ENCODE results near the gene PHF1.
A peak's percentile ranks its signal among the peaks of the same experiment; 100 is the strongest.

The PHF1 gene

GRCh38 chr6:33455051-33455450, 44.2 kb downstream of the PHF1 start:
- Histone ChIP-seq H3K36me3 (ENCODE audit: insufficient read depth, low read length) (peaks cover 13% of the 10 kb centered on the region), H3K4me3 (ENCODE audit: low read depth in 1 of 2, low read length in 2 of 2) (peak overlapping the region; percentile 62 to 94), H3K9ac (ENCODE audit: low read length) (peak overlapping the region; percentile 68), H3K27me3 (ENCODE audit: control insufficient read depth in 1 of 2, insufficient read depth in 2 of 2, low read length in 2 of 2) (no peaks in the 10 kb centered on the region), H3K4me1 (ENCODE audit: insufficient read depth, low read length) (peaks cover 13% of the 10 kb centered on the region), H3K9me3 (ENCODE audit: low read length) (no peaks in the 10 kb centered on the region), H3K27ac (ENCODE audit: low read depth, low read length) (no peak overlapping the region)

GRCh38 chr6:33456156-33456555, 45.3 kb downstream of the PHF1 start:
- Histone ChIP-seq H3K9me3 (ENCODE audit: low read length) (no peaks in the 10 kb centered on the region), H3K27ac (ENCODE audit: low read depth, low read length) (no peak overlapping the region), H3K4me1 (ENCODE audit: insufficient read depth, low read length) (peaks cover 13% of the 10 kb centered on the region), H3K36me3 (ENCODE audit: insufficient read depth, low read length) (peaks cover 13% of the 10 kb centered on the region), H3K27me3 (ENCODE audit: control insufficient read depth in 1 of 2, insufficient read depth in 2 of 2, low read length in 2 of 2) (no peaks in the 10 kb centered on the region), H3K4me3 (ENCODE audit: low read depth in 1 of 2, low read length in 2 of 2) (no peak overlapping the region), H3K9ac (ENCODE audit: low read length) (no peak overlapping the region)

GRCh38 chr6:33458676-33459075, 47.9 kb downstream of the PHF1 start:
- H3K9ac ChIP-seq (ENCODE audit: low read length), result no peak overlapping the region
- no peak overlapping the region for H3K4me3 ChIP-seq (ENCODE audit: low read depth in 1 of 2, low read length in 2 of 2)
- no peaks in the 10 kb centered on the region for H3K27me3 ChIP-seq (ENCODE audit: control insufficient read depth in 1 of 2, insufficient read depth in 2 of 2, low read length in 2 of 2)
- peaks cover 13% of the 10 kb centered on the region for H3K36me3 ChIP-seq (ENCODE audit: insufficient read depth, low read length)
- peaks cover 13% of the 10 kb centered on the region for H3K4me1 ChIP-seq (ENCODE audit: insufficient read depth, low read length)
- H3K9me3 ChIP-seq (ENCODE audit: low read length), result no peaks in the 10 kb centered on the region
- no peak overlapping the region for H3K27ac ChIP-seq (ENCODE audit: low read depth, low read length)

GRCh38 chr6:33459226-33459625, 48.4 kb downstream of the PHF1 start:
- H3K36me3 ChIP-seq (ENCODE audit: insufficient read depth, low read length), result peaks cover 13% of the 10 kb centered on the region
- H3K27me3 ChIP-seq (ENCODE audit: control insufficient read depth in 1 of 2, insufficient read depth in 2 of 2, low read length in 2 of 2), result no peaks in the 10 kb centered on the region
- no peak overlapping the region for H3K4me3 ChIP-seq (ENCODE audit: low read depth in 1 of 2, low read length in 2 of 2)
- no peak overlapping the region for H3K9ac ChIP-seq (ENCODE audit: low read length)
- peaks cover 13% of the 10 kb centered on the region for H3K4me1 ChIP-seq (ENCODE audit: insufficient read depth, low read length)
- no peaks in the 10 kb centered on the region for H3K9me3 ChIP-seq (ENCODE audit: low read length)
- no peak overlapping the region for H3K27ac ChIP-seq (ENCODE audit: low read depth, low read length)

All from muscle layer of colon (tissue), 2 donors.